ES-I3 (cell line): ENCODE measurements around the gene CD164.

Source experiments
- H3K36me3 ChIP-seq: 2 replicates; pipeline ENCODE4 v1.6.1; 2013; ENCODE audit warnings: mild to moderate bottlenecking, low read length, control low read depth, moderate library complexity; ENCODE audit not compliant: insufficient read depth
- H3K4me1 ChIP-seq: 2 replicates; pipeline ENCODE4 v1.6.1; 2013; ENCODE audit warnings: mild to moderate bottlenecking, control low read depth, low read length; ENCODE audit not compliant: insufficient read depth
- H3K9ac ChIP-seq: 2 replicates; pipeline ENCODE4 v1.6.1; 2013; ENCODE audit warnings: low read depth, mild to moderate bottlenecking, low read length, moderate library complexity
- H3K9me3 ChIP-seq: 2 replicates; pipeline ENCODE4 v1.6.1; 2013; ENCODE audit warnings: mild to moderate bottlenecking, low read length, moderate library complexity; ENCODE audit not compliant: control insufficient read depth, insufficient read depth

CD164 gene

GRCh38 chr6:109389650-109390274, 7.5 kb upstream of the CD164 start:
- Histone ChIP-seq H3K4me1 (no peaks in the 10 kb centered on the region; the same call in 1 of the 2 replicates), H3K9ac (no peak overlapping the region), H3K9me3 (no peaks in the 10 kb centered on the region), H3K36me3 (no peaks in the 10 kb centered on the region)

- Histone ChIP-seq H3K9ac (no peak overlapping the region), H3K9me3 (no peaks in the 10 kb centered on the region), H3K36me3 (no peaks in the 10 kb centered on the region), H3K4me1 (no peaks in the 10 kb centered on the region)
Observed at GRCh38 chr6:109388265-109388664, 6.0 kb upstream of the CD164 start.

- Histone ChIP-seq H3K9ac (peak overlapping the region; percentile 78), H3K9me3 (no peaks in the 10 kb centered on the region), H3K4me1 (peaks cover 13% of the 10 kb centered on the region), H3K36me3 (no peaks in the 10 kb centered on the region)
Observed at GRCh38 chr6:109383438-109383940, 1.2 kb upstream of the CD164 start.

- Histone ChIP-seq H3K9me3 (no peaks in the 10 kb centered on the region), H3K36me3 (peaks cover 1% of the 10 kb centered on the region; the same call in 1 of the 2 replicates), H3K9ac (peak overlapping the region; percentile 78), H3K4me1 (peaks cover 13% of the 10 kb centered on the region)
Observed at GRCh38 chr6:109382576-109383437, 540 bp upstream of the CD164 start.

- peaks cover 7% of the 10 kb centered on the region for H3K36me3 ChIP-seq
- H3K4me1 ChIP-seq: peaks cover 13% of the 10 kb centered on the region
- H3K9ac ChIP-seq: peak overlapping the region; percentile 78
- H3K9me3 ChIP-seq: no peaks in the 10 kb centered on the region
Observed at GRCh38 chr6:109381061-109381746, 1.1 kb downstream of the CD164 start.

- Histone ChIP-seq H3K36me3 (peaks cover 12% of the 10 kb centered on the region), H3K9me3 (no peaks in the 10 kb centered on the region), H3K4me1 (peaks cover 13% of the 10 kb centered on the region), H3K9ac (peak overlapping the region; percentile 78; the same call in 1 of the 2 replicates)
Observed at GRCh38 chr6:109379711-109380110, 2.6 kb downstream of the CD164 start.

GRCh38 chr6:109377717-109378116, 4.5 kb downstream of the CD164 start:
- H3K9ac ChIP-seq: no peak overlapping the region
- no peaks in the 10 kb centered on the region for H3K9me3 ChIP-seq
- peaks cover 13% of the 10 kb centered on the region for H3K4me1 ChIP-seq
- H3K36me3 ChIP-seq: peaks cover 26% of the 10 kb centered on the region

GRCh38 chr6:109374326-109374892, 7.9 kb downstream of the CD164 start:
- Histone ChIP-seq H3K4me1 (0 out of 2 replicates have a peak, but pooled peaks cover under 1% of the 10 kb centered on the region), H3K9ac (no peak overlapping the region), H3K36me3 (peaks cover 26% of the 10 kb centered on the region), H3K9me3 (no peaks in the 10 kb centered on the region)

GRCh38 chr6:109373762-109374161, 8.5 kb downstream of the CD164 start:
- Histone ChIP-seq H3K9me3 (no peaks in the 10 kb centered on the region), H3K36me3 (peaks cover 30% of the 10 kb centered on the region), H3K4me1 (no peaks in the 10 kb centered on the region), H3K9ac (no peak overlapping the region)

GRCh38 chr6:109373331-109373730, 8.9 kb downstream of the CD164 start:
- H3K4me1 ChIP-seq: no peaks in the 10 kb centered on the region
- H3K9ac ChIP-seq: no peak overlapping the region
- H3K9me3 ChIP-seq: no peaks in the 10 kb centered on the region
- H3K36me3 ChIP-seq: peaks cover 34% of the 10 kb centered on the region

GRCh38 chr6:109372130-109372529, 10.1 kb downstream of the CD164 start:
- Histone ChIP-seq H3K36me3 (peaks cover 28% of the 10 kb centered on the region), H3K4me1 (no peaks in the 10 kb centered on the region), H3K9ac (no peak overlapping the region), H3K9me3 (no peaks in the 10 kb centered on the region)

- Histone ChIP-seq H3K4me1 (no peaks in the 10 kb centered on the region), H3K9ac (no peak overlapping the region), H3K9me3 (no peaks in the 10 kb centered on the region), H3K36me3 (peaks cover 31% of the 10 kb centered on the region)
Observed at GRCh38 chr6:109370792-109371191, 11.5 kb downstream of the CD164 start.

- Histone ChIP-seq H3K4me1 (no peaks in the 10 kb centered on the region), H3K9ac (no peak overlapping the region), H3K36me3 (peaks cover 31% of the 10 kb centered on the region), H3K9me3 (no peaks in the 10 kb centered on the region)
Observed at GRCh38 chr6:109370336-109370735, 11.9 kb downstream of the CD164 start.

GRCh38 chr6:109369728-109370127, 12.5 kb downstream of the CD164 start:
- peaks cover 27% of the 10 kb centered on the region for H3K36me3 ChIP-seq

More at GRCh38 chr6:109369728-109370127, 12.5 kb downstream of the CD164 start:
- Histone ChIP-seq H3K9ac (no peak overlapping the region), H3K4me1 (no peaks in the 10 kb centered on the region), H3K9me3 (no peaks in the 10 kb centered on the region)
